T-helper 1 cell treated with Interleukin-12 subunit alpha and Interleukin-12 subunit beta and Interleukin-4 antibody, amounts not matched to agents 30 μg/mL and 1 μg/mL, for 36 hours (primary cell): Measurements from ENCODE around the gene SLC9B2.

Experiments
- H3K27ac Mint-ChIP-seq: one replicate; pipeline ENCODE4 v1.8.0; 2021; ENCODE audit warnings: mild to moderate bottlenecking, mixed read lengths
- H3K27me3 Mint-ChIP-seq: one replicate; pipeline ENCODE4 v1.8.0; 2021; ENCODE audit warnings: low read depth, mixed read lengths
- H3K36me3 Mint-ChIP-seq: one replicate; pipeline ENCODE4 v1.8.0; 2021; ENCODE audit warnings: low read depth, mixed read lengths
- H3K4me1 Mint-ChIP-seq: one replicate; pipeline ENCODE4 v1.8.0; 2021; ENCODE audit warnings: low read depth, mixed read lengths
- H3K4me3 Mint-ChIP-seq: one replicate; pipeline ENCODE4 v1.8.0; 2021; ENCODE audit warnings: mild to moderate bottlenecking, moderate library complexity, mixed read lengths
- H3K9me3 Mint-ChIP-seq: one replicate; pipeline ENCODE4 v1.8.0; 2021; ENCODE audit warnings: mixed read lengths

The SLC9B2 gene

GRCh38 chr4:103054030-103054429 is 22.5 kb downstream of the SLC9B2 start:
- Mint-ChIP-seq H3K27ac (no peak overlapping the region), H3K4me3 (no peak overlapping the region), H3K4me1 (peaks cover 10% of the 10 kb centered on the region), H3K36me3 (peaks cover 14% of the 10 kb centered on the region), H3K9me3 (no peaks in the 10 kb centered on the region), H3K27me3 (no peaks in the 10 kb centered on the region)

- Mint-ChIP-seq H3K4me1 (peaks cover 10% of the 10 kb centered on the region), H3K4me3 (no peak overlapping the region), H3K27ac (no peak overlapping the region), H3K36me3 (peaks cover 19% of the 10 kb centered on the region), H3K27me3 (no peaks in the 10 kb centered on the region), H3K9me3 (no peaks in the 10 kb centered on the region)
Measured at GRCh38 chr4:103052779-103053178, 23.8 kb downstream of the SLC9B2 start.

- no peaks in the 10 kb centered on the region for H3K9me3 Mint-ChIP-seq
- H3K27me3 Mint-ChIP-seq, result no peaks in the 10 kb centered on the region
- peaks cover 10% of the 10 kb centered on the region for H3K4me1 Mint-ChIP-seq
- peaks cover 22% of the 10 kb centered on the region for H3K36me3 Mint-ChIP-seq
- no peak overlapping the region for H3K27ac Mint-ChIP-seq
- no peak overlapping the region for H3K4me3 Mint-ChIP-seq
Measured at GRCh38 chr4:103052145-103052544, 24.4 kb downstream of the SLC9B2 start.

- peaks cover 24% of the 10 kb centered on the region for H3K36me3 Mint-ChIP-seq
- peak overlapping the region; percentile 54 for H3K27ac Mint-ChIP-seq
- peaks cover 10% of the 10 kb centered on the region for H3K4me1 Mint-ChIP-seq
- no peaks in the 10 kb centered on the region for H3K9me3 Mint-ChIP-seq
- H3K4me3 Mint-ChIP-seq, result no peak overlapping the region
- no peaks in the 10 kb centered on the region for H3K27me3 Mint-ChIP-seq
Measured at GRCh38 chr4:103050736-103051436, 25.7 kb downstream of the SLC9B2 start.

- H3K27me3 Mint-ChIP-seq, result no peaks in the 10 kb centered on the region
- peaks cover 6% of the 10 kb centered on the region for H3K4me1 Mint-ChIP-seq
- H3K27ac Mint-ChIP-seq, result no peak overlapping the region
- no peak overlapping the region for H3K4me3 Mint-ChIP-seq
- no peaks in the 10 kb centered on the region for H3K9me3 Mint-ChIP-seq
- H3K36me3 Mint-ChIP-seq, result peaks cover 28% of the 10 kb centered on the region
Measured at GRCh38 chr4:103046416-103047290, 29.9 kb downstream of the SLC9B2 start.

DNA sequence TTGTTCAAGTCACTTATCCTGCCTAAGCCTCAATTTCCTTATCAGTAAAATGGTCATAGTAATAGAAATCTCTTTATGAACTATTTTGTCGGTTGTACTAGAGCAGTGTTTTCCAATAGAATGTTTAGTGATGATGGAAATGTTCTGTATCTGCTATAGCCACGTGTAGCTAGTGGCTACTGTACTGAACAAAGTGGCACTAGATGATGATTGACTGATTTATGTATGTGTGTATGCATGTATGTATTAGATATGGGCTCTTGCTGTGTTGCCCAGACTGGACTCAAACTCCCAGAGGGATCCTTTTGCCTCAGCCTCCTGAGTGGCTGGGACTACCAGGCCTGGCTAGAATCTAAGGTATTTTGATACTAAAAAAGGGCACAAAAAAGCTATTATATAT is 32.4 kb downstream of the SLC9B2 start:
- Mint-ChIP-seq H3K36me3 (peaks cover 25% of the 10 kb centered on the region), H3K4me3 (no peak overlapping the region), H3K27me3 (no peaks in the 10 kb centered on the region), H3K9me3 (no peaks in the 10 kb centered on the region), H3K27ac (no peak overlapping the region), H3K4me1 (no peaks in the 10 kb centered on the region)

- H3K4me1 Mint-ChIP-seq, result peaks cover 12% of the 10 kb centered on the region
- H3K36me3 Mint-ChIP-seq, result peaks cover 25% of the 10 kb centered on the region
- no peaks in the 10 kb centered on the region for H3K27me3 Mint-ChIP-seq
- no peaks in the 10 kb centered on the region for H3K9me3 Mint-ChIP-seq
- no peak overlapping the region for H3K4me3 Mint-ChIP-seq
- no peak overlapping the region for H3K27ac Mint-ChIP-seq
Measured at GRCh38 chr4:103036169-103036568, 40.4 kb downstream of the SLC9B2 start.

GRCh38 chr4:103032574-103032973 is 44.0 kb downstream of the SLC9B2 start:
- Mint-ChIP-seq H3K4me3 (no peak overlapping the region), H3K4me1 (peaks cover 12% of the 10 kb centered on the region), H3K27ac (no peak overlapping the region), H3K9me3 (no peaks in the 10 kb centered on the region), H3K36me3 (peaks cover 33% of the 10 kb centered on the region), H3K27me3 (no peaks in the 10 kb centered on the region)

GRCh38 chr4:103030791-103031190 is 45.8 kb downstream of the SLC9B2 start:
- Mint-ChIP-seq H3K4me1 (peaks cover 12% of the 10 kb centered on the region), H3K9me3 (no peaks in the 10 kb centered on the region), H3K36me3 (peaks cover 30% of the 10 kb centered on the region), H3K4me3 (no peak overlapping the region), H3K27ac (no peak overlapping the region), H3K27me3 (no peaks in the 10 kb centered on the region)

DNA sequence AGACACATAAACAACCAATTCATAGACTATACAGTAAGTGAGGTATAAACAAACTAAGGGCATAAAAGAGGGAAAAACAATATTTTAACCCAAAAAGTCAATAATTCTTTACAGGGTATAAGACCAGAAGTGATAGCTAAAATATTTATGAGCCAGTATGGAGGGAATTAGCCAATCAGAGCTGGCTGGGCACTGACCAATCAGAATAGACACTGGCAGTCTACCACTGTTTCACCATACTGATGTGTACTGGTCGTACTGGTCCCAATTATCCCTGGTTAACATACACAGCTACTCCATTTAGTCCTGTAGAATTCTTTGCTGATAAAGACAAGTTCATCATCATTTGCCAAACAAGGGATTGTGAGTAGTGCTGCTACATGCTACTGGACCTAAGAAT is 47.3 kb downstream of the SLC9B2 start:
- Mint-ChIP-seq H3K27ac (no peak overlapping the region), H3K36me3 (peaks cover 25% of the 10 kb centered on the region), H3K4me1 (peaks cover 13% of the 10 kb centered on the region), H3K9me3 (no peaks in the 10 kb centered on the region), H3K27me3 (no peaks in the 10 kb centered on the region), H3K4me3 (no peak overlapping the region)

GRCh38 chr4:103026868-103027267 is 49.7 kb downstream of the SLC9B2 start:
- Mint-ChIP-seq H3K4me3 (no peak overlapping the region), H3K36me3 (peaks cover 29% of the 10 kb centered on the region), H3K27me3 (no peaks in the 10 kb centered on the region), H3K4me1 (peaks cover 1% of the 10 kb centered on the region), H3K27ac (no peak overlapping the region), H3K9me3 (no peaks in the 10 kb centered on the region)

DNA sequence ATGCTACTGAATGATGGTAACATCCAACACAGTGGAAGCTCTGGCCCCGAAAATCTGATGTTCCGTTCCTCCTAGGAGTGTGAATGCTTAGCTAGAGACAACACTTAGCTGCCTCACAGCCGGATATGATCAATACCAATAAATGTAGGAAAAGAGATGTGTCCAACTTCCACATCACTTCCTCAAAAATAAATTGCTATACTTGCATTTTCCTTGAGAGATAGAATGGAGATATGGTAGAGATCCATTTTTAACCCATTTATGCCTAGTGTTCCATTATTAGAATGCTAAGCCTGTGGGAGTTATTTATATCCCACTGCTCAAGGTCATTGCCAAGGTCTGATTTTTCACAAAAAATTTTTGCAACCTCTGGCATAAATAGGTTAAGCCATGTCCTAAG is 51.6 kb downstream of the SLC9B2 start:
- peaks cover 22% of the 10 kb centered on the region for H3K36me3 Mint-ChIP-seq
- no peaks in the 10 kb centered on the region for H3K9me3 Mint-ChIP-seq
- peaks cover 2% of the 10 kb centered on the region for H3K4me1 Mint-ChIP-seq
- H3K4me3 Mint-ChIP-seq, result no peak overlapping the region
- H3K27me3 Mint-ChIP-seq, result no peaks in the 10 kb centered on the region
- no peak overlapping the region for H3K27ac Mint-ChIP-seq

GRCh38 chr4:103021120-103021519 is 55.4 kb downstream of the SLC9B2 start:
- Mint-ChIP-seq H3K27me3 (no peaks in the 10 kb centered on the region), H3K9me3 (no peaks in the 10 kb centered on the region), H3K36me3 (peaks cover 13% of the 10 kb centered on the region), H3K4me3 (no peak overlapping the region), H3K4me1 (peaks cover 15% of the 10 kb centered on the region), H3K27ac (peak overlapping the region; percentile 21)

- Mint-ChIP-seq H3K4me3 (peak within 1 kb of the TSS; percentile 93), H3K27ac (peak within 1 kb of the TSS; percentile 96), H3K36me3 (peaks cover 9% of the 10 kb centered on the region), H3K4me1 (peaks cover 14% of the 10 kb centered on the region), H3K9me3 (no peaks in the 10 kb centered on the region), H3K27me3 (no peaks in the 10 kb centered on the region)
Measured at GRCh38 chr4:103019308-103020124, 57.0 kb downstream of the SLC9B2 start, which contains the start of gene SLC9B1. SLC9B1 (minus strand) TSS chr4:103019705; CDS start chr4:102991711, 27,994 bp downstream.
